Epithelial cell of prostate (primary cell): ENCODE measurements around the gene UBE2E2.
"Not testable (repeated sequence)": the region's sequence is repeated elsewhere in the genome, so short reads cannot be mapped to it uniquely, and the experiment has no call there.

ENCODE experiments used
- DNase-seq: peaks from one replicate; pipeline ENCODE4 v3.0.0-alpha.2; 2011; ENCODE audit warnings: low read depth, low spot score
- H3K27ac ChIP-seq: fragments of 450-650 bp; 2 replicates; pipeline ENCODE4 v1.5.1; 2017; ENCODE audit warnings: mild to moderate bottlenecking

The UBE2E2 gene

DNA sequence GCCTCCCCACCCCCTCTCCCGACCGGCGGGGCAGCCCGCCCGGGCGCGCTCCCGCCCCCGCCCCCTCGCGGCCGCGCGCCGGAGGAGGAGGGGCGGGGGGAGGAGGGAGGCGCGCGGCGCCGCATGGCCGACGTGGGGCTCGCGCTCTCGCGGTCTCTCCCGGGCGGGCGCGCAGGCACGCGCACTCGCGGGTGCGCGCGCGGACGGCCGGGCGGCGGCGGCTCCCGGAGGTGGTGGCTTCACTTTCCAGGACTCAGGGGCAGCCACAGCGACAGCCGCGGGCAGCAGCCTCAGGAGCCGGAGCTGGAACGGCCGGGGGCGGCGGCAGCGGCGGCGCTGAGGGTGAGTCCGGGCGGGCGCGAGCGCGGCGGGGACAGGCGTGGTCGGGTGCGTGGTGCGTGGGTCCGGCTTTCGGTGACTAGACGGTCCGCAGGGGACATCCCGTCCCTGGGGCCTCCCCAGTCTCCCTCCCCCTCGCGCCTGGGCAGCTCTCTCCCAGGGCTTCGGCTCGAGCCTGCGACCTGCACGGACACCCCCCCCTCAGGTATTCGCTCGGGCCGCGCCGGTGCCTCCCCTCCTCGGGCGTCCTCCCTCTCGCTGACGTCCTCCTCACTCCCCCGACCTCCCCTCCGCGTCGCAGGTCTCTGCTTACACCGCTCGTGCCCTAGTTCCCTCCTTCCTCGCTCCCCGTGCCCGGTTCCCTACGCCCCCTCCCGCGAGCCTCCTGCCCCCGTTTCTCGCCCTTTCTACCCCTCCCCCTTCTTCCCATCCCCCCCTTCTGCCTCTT is at the start of gene UBE2E2:
TSS of gene UBE2E2 (plus strand) at position 407 of the 787 bp plus-strand sequence.
- no peak for DNase-seq

DNA sequence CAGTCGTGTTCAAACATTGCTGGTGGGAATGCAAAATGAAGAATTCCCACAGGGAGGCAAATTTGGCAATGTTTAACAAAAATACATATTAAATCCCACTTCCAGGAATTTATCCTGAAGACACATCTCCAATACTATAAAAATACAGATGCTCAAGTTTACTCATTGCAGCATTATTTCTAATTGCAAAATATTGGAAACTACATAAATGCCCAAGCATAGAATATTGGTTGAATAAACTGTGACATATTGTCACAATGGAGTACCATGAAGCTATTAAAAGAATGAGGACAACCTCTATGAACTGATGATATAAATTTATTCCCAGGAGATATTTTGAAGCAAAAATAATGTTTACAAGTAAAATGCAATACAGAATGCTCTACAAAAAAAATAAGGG is 49.7 kb upstream of the UBE2E2 start:
- H3K27ac ChIP-seq: no peak overlapping the region
- no peak for DNase-seq

More for the DNA sequence above, at the start of gene UBE2E2:
- peak within 1 kb of the TSS; percentile 40 for H3K27ac ChIP-seq

DNA sequence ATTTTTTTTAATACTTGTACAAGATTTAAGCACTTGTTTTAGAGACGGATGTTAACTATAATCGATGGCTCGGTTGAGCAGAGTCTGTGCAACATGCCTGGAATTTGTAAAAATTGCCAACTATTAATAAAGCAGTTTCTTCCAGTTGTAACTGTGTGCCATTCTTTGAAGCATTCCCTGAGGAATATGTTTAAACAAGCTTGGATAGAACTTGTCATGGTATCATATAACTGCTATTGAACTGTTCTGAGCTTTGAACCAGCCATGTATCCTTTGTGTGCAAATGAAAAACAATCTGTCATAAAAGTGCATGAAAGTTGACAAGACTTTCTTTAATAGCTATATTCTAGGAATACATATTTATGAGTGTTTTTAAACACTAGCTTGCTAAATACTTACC is 45.8 kb upstream of the UBE2E2 start:
- no peak overlapping the region for H3K27ac ChIP-seq
- DNase-seq: no peak

DNA sequence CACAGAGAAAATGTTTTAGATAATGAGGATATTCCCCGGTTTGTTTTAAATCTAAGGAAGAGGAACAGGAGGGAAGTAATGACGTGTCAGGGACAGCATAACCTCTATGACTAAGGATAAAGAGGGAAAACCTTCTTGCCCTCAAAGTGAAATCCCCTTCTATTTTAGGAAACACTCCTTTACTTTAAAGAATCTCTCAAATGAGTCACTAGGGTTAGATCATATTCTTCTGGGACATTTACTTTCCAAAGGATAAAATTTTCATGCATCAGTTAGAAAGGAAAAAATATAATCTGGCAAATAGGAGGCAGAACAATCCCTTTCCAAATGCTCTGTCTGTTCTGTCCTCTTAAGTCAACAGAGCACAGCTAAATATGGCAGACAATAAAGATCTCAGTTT is 43.2 kb upstream of the UBE2E2 start:
- peak overlapping the region; percentile 10 for H3K27ac ChIP-seq
- no peak for DNase-seq

DNA sequence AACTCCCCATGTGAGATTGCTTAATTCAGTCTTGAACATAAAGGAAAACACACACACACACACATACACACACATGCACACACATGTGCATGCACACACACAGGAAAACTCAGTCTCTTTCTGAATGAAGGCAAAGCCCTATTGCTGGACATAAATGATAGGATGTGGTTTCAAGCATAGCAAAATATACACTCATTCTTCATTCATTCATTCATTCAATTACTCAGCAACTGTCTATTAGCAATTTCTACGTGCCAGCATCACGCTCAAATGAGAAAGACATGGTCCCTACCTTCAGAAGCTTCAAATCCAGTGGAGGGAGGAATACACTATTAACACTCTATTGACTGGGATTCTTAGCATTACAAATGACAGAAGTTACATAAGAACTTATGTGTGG is 41.8 kb upstream of the UBE2E2 start:
- H3K27ac ChIP-seq: no peak overlapping the region
- no peak for DNase-seq

DNA sequence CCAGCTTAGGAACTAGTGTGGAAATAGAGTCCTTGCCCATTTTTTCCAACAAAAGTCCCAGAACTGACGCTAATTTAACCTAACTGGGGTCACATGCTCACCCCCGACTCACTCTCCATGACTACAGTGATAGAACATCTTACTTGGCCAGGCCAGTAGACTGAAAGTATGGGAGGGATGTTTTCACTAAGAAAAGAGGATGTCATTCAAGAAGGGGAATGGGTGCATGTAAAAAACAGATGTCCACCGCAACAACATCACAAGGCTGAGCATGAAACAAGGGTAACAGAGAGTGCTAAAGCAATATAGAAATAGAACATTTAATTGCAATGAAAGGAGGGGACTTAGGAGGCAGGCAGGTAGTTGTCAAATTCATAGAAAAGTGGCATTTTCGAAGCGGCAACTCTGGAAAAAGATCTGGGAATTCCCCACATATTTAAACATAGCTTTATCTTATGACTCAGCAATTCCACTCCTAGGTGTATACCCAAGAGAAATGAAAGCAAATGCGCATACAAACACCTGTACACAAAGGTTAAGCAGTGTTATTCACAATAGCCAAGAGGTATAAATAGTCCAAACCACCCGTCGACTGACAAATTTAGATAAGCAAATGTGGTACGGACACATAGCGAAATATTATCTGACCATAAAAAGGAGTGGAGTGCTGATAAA is 41.1 kb upstream of the UBE2E2 start:
- H3K27ac ChIP-seq: no peak overlapping the region

DNA sequence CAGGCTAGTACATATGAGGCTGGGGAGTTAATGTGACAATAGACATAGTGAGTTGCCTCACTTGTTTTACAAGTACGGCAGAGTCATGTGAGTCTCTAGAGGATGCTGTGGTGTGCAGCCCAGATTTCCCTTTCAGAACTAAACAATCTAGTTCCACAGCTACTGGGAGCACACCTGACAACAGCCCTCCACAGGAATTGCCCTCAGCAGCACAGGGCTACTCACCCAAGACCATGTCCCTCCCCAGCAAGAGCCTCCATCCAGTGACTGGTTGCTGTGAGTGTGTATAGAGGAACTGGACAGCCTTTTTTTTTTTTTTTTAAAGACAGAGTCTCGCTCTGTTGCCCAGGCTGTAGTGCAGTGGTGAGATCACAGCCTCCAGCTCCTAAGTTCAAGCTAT is 40.2 kb upstream of the UBE2E2 start:
- H3K27ac ChIP-seq: no peak overlapping the region
- DNase-seq: no peak

More for the DNA sequence above, 41.1 kb upstream of the UBE2E2 start:
- no peak for DNase-seq

DNA sequence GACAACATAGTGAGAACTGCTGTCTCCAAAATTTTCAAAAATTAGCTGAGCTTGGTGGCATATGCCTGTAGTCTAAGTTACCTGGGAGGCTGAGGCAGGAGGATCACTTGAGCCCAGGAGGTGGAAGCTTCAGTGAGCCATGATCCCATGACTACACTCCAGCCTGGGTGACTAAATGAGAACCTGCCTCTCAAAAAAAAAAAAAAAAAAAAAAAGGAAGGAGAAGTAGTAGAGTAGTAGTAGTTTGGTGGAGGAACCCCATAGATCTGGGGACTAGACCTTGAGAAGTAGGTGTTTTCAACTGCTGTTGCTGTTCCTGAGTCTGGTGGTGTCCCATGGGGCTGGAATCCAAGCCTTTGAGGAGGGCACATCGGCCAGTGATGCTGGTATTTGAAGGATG is 38.4 kb upstream of the UBE2E2 start:
- H3K27ac ChIP-seq: no peak overlapping the region
- no peak for DNase-seq

DNA sequence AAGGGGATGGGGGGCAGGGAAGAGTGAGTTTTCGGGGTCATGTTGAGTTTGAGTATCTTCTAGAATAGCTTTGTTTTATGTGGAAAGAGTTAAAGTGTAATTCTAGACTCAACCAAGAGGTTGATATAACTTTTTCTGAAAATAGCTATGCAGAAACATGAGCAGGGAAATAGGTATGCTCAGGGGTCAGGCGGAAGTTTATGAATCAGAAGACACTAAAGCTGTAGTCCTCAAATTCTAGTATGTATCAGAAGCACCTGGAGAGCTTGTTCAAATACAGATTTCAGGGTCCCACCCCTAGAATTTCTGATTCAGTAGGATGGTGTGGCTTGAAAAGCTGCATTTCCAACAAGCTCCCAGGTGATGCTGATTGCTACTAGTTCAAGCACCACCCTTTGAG is 37.6 kb upstream of the UBE2E2 start:
- no peak overlapping the region for H3K27ac ChIP-seq
- no peak for DNase-seq

DNA sequence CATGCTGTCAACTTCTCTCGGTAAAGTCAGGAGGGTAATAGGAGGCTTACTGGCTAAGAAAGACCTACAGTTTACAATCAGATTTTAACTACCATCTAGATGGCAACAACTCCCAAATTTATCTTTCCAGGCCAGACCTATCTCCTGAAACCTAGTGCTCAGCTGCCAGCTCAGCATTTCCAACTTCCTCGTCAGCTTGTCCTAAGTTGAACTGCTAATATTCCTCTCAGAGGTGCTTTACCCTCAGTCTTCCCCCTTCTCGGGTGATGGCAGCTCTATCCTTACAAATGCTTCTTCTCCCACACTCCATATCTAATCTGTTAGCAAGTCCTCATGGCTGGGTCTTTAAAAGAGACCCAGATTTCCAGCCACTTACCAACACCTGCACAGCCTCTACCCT is 36.9 kb upstream of the UBE2E2 start:
- H3K27ac ChIP-seq: no peak overlapping the region
- DNase-seq: no peak

DNA sequence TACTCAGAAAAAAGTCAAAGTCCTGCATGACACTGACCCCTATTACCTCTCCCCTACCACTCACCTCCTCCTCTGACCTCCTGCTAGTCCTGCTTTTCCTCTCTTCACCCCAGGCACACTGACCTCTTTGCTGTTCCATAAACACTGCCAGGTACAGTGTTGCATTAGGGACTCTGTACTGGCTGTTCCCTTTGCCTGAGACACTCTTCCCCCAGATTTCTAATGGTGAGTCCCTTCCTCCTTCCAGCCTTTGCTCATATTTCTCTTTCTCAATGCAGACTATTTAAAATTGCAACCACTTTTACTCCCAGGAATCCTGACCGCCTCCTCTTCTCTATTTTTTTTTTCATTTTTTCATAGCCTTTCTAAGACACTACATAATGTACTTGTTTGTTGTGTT is 36.3 kb upstream of the UBE2E2 start:
- no peak overlapping the region for H3K27ac ChIP-seq
- no peak for DNase-seq

DNA sequence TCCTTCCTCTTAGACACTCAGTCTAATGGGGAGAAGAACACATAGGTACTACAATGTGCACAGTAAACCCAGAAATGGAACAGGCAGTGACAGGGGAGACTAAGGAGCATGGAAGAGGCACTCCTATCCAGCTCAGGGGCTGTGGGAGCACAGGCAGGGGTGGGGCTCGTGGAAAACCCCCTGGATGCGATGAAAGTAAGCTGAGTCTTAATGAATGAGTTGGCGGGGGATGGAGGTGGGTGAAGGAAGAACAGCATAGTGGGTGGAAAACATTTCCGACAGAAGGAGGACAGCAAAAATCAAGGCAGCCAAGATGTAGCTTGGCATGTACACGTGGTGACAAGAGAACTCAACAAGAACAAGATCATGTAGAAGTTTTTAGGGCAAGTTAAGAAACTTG is 33.6 kb upstream of the UBE2E2 start:
- no peak for DNase-seq
- no peak overlapping the region for H3K27ac ChIP-seq

DNA sequence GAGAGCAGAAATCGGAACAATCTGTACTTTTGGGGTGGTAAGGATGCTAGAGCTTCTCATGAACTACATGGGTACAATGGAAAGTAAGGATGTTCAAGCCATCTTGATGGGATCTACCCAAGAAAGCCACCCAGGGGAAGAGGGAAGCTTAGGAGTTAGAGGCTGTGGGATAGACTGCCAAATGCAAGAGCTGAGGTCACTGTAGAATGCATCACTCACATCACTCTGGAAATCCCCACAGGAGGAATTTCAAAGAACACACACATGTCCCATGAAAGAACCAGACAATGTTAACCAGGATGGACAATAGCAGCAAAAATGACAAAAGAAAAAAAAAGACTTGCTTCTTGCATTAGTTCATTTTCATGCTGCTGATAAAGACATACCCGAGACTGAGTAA is 32.8 kb upstream of the UBE2E2 start:
- DNase-seq: no peak

DNA sequence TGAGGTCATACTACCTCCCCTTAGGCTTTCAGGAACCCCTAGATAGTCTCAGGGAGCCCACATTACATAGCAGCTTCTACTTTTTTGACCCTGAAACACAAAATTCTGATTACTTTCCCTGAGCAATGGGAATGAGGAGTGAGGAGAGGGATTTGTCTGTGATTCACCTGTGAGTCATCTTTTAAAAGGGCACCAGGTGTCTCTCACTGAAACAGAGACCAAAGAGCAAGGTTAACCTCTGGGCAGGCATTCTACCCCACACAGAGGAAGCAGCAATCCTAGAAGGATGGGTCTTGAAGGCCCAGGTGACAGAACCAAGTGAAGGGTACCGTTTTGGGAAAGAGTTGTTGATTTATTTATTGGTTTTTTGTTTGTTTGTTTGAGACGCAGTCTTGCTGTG is 31.1 kb upstream of the UBE2E2 start:
- H3K27ac ChIP-seq: no peak overlapping the region
- DNase-seq: no peak

More for the DNA sequence above, 32.8 kb upstream of the UBE2E2 start:
- no peak overlapping the region for H3K27ac ChIP-seq

DNA sequence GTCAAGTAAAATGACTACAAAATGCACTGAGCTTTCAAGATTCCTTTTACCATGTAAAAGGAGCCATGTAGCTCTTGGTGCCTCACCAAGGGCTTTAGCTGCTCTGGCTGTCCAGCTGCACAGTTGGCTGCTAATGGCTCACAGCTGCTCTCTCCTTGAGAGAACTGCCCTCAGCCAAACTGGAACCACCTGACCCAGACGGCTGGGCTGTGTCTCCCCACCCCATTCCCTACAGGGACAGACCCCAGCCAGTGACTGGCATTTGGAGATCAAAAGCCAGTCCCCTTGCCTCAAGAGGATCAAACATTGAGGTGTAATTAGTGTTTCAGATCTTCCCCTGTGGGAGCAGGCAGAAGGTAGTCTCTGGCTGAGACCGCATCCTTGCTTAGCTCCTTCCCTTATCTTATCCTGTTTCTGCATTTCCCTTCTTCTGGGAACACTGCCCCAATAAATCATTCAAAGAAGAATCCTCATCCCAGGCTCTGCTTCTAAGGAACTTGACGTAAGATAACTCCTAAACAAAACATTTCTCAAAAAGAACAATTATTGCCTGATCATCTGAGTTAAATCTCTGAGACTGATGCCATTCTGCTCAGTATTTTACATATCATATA is 28.6 kb upstream of the UBE2E2 start:
- no peak overlapping the region for H3K27ac ChIP-seq
- no peak for DNase-seq

DNA sequence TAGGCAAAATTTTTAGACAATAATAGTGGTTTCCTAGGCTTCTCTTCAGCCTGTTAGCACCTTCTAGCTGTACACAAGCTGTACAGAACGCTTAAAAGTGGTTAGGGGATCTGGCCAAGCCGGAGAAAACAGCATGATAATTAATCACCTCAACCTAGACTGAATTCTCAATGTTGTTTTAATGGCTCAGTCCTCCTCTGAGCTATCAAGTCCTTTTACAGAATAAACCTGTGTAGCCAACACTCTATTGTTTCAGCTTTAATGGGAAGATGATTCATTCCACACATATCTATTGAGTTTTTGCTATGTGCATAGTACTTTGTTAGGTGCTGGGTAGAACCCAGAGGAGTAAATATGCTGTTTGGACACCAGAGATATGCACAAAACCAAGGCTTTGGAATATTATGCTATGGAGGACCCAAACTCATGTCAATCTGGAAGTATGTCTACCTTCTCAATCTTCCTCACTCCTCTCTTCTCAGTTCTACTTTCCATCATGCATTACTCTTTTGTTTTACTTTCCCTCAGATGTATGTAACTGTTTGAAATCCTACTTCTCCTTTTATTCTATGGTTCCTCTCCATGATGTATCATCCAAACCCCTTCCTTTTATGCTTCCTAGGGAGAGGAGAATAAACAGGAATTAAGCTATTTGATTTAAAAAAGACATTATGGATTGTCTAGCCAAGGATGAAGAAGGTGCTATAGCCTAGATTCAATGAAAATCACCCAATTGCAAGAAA is 27.6 kb upstream of the UBE2E2 start:
- DNase-seq: no peak
- H3K27ac ChIP-seq: no peak overlapping the region

DNA sequence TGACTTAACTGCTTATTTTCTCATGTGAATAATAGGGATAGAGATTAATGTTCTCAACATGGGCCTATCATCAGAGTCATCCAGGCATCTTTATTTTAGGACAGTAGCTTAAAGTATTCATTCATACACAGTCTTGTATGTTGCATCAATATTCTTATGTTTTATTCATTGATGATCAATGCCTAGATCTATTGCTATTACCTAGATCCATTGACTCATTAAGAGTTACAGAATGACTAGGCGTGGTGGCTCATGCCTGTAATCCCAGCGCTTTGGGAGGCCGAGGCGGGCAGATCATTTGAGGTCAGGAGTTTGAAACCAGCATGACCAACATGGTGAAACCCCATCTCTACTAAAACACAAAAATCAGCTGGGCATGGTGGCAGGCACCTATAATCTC is 26.3 kb upstream of the UBE2E2 start:
- DNase-seq, H3K27ac ChIP-seq: not testable (repeated sequence)

DNA sequence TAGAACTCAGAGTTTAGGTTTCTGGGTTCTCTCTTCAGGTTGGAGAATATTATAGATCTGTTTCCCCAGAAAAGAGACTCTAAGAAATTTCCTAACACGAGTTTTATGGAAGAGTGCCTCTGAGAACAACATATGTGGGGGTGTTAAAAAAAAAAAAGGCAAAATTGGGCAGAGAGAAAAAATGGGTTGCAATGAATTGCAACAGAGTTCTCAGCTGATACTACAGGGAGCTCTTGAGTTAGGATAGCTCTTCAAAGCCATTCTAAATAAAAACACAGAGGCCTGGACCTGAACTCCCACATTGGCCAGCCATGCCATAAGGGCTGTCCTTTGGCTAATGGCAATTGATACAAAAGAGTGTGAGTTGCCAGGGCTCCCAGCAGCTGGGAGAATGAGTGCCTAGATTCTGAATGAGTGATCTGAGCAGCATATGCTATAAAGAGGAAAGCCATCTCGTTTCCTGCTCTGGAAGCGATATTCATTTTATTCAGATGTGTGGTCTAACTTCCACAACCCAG is 20.1 kb upstream of the UBE2E2 start:
- H3K27ac ChIP-seq: no peak overlapping the region
- no peak for DNase-seq

DNA sequence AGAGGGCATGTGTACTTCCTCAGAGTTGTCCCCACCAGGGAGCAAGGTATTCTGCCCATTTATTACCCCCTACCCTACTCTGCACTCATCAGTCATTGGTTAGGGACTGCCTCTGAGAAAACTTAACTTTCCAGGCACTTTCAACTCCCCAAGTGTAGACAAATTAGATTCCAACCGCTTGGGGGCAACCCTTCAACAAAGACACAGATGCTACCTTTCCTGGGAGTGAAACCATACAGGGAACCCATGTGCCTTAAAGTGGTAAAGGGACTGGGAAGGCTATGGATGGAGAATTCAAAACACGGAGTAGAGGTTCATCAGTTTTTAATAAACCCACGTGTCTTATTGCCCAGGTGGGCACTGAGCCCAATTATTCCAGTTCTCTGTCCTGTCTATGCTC is 19.4 kb upstream of the UBE2E2 start:
- no peak for DNase-seq
- H3K27ac ChIP-seq: no peak overlapping the region

DNA sequence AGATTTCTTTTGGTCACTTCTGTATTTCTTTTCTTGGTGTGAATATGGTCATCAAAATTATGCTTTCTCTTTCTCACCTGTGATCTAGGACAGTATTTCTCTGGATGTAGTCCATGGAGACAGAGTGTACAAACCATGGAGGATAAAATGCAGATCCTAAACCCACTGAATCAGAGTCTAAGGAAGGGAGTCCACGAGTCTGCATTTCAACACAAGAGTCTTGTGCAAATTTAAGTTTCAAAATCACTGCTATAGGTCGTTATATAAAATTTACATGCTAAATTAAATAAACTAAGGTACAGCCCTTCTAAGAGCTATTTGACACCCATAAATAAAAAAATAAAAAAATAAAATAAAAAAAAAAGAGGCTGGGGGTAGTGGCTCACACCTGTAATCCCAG is 17.3 kb upstream of the UBE2E2 start:
- DNase-seq: no peak

DNA sequence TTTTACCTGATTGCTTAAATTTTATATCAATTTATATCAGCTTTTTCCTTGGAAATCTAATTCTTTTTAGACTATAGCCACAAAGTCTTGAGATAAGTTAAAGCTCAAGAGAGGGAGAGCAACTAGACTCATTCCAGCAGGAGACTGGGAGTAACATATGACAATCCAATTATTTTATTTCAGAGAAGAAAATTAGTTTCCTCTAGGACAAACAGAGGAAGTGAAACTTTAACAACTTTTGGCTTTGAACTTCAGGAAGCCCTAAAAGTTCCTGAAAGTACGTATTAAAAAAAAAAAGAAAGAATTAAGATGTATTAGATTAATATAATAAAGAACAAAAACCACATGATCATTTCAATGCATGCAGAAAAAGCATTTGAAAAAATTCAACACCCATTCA is 13.9 kb upstream of the UBE2E2 start:
- no peak for DNase-seq

More for the DNA sequence above, 17.3 kb upstream of the UBE2E2 start:
- no peak overlapping the region for H3K27ac ChIP-seq

More for the DNA sequence above, 13.9 kb upstream of the UBE2E2 start:
- H3K27ac ChIP-seq: no peak overlapping the region
